GM21529 (cell line): ENCODE measurements around the gene RUSC2.
"Not testable (repeated sequence)": the region's sequence is repeated elsewhere in the genome, so short reads cannot be mapped to it uniquely, and the experiment has no call there.

ENCODE experiments used
- ATAC-seq: cut with Tn5 transposase; IDR thresholded peaks from one replicate; pipeline ENCODE4 v1.9.1; 2021; ENCODE audit not compliant: unreplicated experiment

The RUSC2 gene, protein sequence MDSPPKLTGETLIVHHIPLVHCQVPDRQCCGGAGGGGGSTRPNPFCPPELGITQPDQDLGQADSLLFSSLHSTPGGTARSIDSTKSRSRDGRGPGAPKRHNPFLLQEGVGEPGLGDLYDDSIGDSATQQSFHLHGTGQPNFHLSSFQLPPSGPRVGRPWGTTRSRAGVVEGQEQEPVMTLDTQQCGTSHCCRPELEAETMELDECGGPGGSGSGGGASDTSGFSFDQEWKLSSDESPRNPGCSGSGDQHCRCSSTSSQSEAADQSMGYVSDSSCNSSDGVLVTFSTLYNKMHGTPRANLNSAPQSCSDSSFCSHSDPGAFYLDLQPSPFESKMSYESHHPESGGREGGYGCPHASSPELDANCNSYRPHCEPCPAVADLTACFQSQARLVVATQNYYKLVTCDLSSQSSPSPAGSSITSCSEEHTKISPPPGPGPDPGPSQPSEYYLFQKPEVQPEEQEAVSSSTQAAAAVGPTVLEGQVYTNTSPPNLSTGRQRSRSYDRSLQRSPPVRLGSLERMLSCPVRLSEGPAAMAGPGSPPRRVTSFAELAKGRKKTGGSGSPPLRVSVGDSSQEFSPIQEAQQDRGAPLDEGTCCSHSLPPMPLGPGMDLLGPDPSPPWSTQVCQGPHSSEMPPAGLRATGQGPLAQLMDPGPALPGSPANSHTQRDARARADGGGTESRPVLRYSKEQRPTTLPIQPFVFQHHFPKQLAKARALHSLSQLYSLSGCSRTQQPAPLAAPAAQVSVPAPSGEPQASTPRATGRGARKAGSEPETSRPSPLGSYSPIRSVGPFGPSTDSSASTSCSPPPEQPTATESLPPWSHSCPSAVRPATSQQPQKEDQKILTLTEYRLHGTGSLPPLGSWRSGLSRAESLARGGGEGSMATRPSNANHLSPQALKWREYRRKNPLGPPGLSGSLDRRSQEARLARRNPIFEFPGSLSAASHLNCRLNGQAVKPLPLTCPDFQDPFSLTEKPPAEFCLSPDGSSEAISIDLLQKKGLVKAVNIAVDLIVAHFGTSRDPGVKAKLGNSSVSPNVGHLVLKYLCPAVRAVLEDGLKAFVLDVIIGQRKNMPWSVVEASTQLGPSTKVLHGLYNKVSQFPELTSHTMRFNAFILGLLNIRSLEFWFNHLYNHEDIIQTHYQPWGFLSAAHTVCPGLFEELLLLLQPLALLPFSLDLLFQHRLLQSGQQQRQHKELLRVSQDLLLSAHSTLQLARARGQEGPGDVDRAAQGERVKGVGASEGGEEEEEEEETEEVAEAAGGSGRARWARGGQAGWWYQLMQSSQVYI (N-terminal part only)

DNA sequence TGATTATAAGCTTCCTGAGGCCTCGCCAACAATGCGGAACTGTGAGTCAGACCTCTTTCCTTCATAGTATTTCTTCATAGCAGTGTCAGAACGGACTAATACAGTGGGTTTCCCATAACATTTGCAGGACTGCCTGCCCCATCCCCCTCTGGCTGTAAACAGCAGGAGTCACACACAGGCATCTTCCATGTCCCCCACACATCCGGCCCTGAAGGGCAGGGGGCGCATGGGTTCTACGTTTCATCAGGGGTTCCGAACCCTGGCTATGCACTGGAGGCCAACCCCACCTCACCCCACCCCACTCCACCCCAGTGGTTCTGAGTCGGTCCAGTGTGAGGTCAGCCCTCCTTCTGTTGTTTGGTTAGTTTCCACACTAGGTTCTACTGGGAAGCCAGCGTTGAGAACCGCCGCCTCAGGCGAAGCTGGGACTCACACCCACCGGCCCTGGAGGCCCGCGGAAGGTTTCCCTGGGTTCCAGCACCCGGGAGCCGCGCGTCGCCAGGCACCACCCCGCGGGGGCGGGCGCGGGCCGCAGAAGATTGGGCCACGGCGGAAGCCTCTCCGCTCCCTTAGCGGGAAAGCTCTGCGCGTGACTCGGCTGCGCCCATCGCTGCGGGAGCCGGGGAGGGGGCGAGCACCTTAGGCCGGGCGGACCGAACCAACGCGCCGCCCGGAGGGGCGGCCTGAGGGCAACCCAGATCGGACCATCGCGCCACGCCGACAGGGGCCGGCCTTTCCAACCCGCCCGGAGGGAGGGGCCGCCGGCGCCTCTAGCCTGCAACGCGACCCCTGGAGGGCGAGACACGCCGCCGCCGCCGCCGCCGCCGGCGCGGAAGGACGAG, at the start of gene RUSC2:
TSS of gene RUSC2 (plus strand) at position 799 of the 842 bp plus-strand sequence. CDS start 56,411 bp downstream, outside the sequence.
- ATAC-seq, result peak; percentile 53

DNA sequence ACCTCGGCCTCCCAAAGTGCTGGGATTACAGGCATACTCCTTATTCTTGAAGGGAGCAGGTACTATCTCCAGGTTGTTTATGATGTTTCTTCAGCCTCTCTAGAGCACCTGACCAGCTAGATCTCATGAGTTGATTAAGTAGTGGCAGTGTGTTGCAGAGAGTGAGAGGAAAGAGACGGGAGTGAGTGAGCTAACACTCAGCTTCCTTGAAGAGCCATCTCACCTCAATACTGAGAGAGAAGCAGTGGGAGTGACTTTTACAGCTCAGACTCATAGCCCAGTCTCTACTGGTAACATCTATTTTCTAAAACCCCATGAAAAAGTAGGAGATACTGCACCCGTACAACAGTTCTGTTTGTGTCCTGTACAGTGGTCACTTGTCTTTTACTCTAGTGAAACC, 43.9 kb upstream of the RUSC2 start:
- no peak for ATAC-seq

DNA sequence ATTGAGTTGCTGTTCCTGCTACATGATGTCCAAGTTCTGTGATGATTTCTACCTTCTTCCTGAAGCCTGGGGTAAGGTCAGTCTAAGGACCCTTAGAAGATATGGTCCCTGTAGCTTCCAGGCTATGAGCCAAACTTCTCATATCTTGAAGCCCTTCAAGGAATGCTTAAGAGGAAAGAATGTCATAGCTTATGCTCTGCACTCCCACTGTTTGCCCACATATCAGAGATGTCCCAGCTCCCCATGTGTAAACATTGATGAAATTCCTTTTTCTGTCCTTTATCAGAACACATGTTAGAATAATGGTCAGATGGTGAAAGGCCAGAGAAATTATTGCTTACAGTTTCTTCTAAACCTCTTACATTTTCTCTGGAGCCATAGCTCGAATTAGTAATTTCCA, 41.4 kb upstream of the RUSC2 start:
- ATAC-seq, result no peak

DNA sequence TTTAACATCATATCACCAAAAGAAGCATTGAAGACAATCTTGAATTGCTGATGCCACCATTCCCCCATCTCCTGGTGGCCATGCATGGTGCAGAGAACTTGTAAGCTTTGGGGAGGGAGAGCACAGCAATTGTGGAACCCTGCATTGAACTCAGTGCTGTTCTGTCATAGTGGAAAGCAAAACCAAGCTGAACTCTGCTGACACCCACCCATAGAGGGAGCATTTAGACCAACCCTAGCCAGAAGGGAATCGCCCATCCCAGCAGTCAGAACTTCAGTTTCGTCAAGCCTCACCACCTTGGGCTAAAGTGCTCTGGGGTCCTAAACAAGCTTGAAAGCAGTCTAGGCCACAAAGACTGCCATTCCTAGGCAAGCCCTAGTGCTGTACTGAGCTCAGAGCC, 37.4 kb upstream of the RUSC2 start:
- no peak for ATAC-seq

DNA sequence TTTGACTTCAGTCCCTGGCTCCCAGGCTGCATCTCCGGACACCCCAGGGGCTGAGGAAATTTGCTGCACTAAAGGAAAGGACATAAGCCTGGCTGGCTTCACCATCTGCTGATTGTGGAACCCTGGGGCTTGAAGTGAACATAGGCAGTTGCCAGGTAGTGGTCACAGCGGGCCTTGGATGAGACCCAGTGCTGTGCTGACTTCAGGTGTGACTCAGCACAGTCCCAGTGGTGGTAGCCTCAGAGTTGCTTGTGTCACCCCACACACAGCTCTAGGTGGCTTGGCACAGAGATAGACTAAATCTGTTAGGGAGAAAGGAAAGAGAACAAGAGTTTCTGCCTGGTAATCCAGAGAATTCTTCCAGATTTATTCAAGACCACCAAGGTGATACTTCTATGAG, 36.1 kb upstream of the RUSC2 start:
- no peak for ATAC-seq

DNA sequence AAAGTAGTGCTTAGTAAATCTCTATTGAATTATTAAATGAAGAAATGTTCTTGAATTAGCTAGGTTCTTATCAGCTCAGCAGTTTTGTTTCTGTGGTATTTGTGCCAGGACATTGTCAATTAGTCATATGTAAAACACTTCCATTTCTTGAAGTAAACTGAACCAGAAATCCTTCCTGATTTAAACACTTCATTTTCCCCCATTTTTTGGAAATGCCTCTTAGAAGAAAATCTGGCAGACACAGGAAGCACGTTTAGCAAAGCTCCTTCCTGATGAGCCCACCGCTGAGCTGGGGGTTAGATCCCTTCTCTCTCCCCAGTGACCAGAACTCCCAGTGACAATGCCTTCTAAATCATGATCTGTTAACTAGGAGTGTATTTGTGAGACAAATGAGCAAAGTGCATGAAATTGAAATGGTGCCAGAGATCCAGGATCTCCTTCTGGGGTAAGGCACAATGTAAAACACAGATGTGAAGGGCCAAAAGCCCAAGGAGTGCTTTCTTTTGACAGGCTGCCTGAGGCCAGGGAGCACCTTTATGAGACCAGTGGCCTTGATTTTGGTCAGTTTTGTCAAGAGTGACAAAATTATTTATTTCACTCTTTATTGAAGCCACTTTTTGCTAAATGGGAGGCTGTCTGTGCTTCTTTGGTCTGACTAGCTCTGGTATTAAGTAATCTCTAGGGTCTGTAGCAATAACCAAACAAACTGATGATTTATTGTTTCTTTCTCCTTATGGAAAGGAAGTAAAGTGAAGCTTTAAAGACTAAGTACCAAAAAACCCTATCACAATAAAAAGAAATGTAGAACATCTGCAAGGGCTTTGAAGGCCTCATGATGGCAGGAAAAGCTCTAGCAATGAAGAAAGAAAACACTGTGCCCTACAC, 25.5 kb upstream of the RUSC2 start:
- no peak for ATAC-seq

DNA sequence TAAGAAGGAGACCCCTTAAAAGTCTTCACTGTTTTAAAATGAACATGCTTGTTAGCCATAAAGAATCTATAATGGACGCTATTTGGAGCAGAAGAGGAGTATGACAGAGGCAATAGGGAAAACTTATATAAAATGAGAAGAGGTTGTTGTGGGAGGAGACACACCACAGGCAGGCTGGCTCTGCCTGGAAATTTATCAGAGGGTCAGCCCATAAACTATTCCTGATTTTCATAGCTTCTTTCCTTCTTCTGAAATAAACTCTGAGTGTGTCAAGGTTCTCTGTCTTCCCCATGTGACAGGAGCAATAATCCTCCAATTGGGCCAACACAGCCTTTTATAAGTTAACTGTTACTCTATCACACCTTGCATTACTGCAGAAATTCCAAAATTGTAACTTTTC, 19.6 kb upstream of the RUSC2 start:
- no peak for ATAC-seq

DNA sequence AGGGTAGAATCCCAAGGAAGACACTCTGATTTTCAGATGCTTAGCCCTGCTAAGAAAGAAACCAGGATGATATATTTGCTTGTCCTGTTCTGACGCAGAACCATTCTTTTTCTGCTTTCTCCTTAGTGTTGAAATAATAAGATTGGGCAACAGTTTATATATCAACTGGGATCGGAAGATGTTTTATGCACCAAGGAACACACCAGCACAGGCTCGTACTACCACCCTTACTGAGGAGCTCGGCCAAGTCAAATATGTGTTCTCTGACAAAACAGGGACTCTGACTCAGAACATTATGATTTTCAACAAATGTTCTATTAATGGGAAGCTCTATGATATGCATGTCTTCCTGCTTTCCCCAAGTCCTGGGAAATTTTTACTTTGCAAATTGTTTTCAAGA, 19.0 kb upstream of the RUSC2 start:
- ATAC-seq, result no peak

DNA sequence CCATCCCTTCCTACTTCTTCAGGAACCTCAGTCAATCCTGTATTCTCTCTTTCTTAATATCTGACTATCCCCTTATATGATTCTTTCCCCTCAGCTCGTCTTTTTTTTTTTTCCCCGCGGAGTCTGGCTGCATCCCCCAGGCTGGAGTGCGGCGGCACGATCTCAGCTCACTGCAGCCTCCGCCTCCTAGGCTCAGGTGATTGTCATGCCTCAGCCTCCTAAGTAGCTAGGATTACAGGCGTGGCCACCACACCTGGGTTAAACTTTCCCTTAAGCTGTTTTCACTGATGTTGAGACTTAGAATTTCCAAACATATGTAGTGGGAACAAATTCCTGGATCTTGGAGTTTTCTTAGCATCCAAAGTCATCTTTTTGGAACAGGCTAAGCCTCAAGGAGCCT, 13.3 kb upstream of the RUSC2 start:
- ATAC-seq, result no peak

DNA sequence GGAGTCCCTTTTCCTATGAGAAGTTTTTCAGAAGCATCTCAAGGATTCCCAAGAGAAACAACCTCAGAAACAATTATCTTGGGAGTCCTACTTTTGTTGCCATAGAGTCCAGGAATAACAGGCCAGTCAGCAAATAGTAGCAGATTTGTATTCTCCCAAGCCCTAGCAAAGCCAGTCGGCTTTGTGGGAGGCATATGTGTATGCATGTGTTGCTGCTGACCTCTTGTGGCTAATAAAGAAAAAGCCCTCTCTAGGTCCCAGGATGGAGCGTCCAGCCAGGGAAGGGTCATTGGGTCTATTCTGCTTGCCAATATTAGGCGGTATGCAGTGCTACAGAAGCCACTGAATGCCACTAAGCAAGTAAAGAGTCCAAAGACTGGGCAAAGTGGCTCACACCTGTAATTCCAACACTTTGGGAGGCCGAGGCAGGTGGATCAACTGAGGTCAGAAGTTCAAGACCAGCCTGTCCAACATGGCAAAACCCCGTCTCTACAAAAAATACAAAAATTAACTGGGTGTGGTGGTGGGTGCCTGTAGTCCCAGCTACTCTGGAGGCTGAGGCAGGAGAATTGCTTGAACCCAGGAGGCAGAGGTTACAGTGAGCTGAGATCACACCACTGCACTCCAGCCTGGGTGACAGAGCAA, 12.6 kb upstream of the RUSC2 start:
- not testable (repeated sequence) for ATAC-seq

DNA sequence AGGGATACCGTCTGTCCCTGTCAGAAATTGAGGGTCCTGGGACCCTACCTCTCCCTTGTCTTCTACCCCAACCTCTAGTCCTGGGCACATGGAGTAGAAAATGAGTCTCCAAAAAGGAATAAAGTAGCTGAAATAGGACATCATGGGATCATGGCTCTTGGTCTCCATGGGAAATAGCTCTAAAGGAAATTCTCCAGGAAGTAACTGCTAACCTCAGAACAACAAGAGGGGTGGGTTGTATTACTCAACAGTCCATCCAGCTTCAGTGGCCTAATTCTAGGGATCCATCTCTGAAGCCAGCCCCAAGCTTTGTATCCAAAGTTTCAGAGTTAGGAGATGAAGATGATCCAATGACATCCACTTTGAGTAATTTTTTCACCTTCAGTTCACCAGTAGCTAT, 11.0 kb upstream of the RUSC2 start:
- ATAC-seq, result no peak

DNA sequence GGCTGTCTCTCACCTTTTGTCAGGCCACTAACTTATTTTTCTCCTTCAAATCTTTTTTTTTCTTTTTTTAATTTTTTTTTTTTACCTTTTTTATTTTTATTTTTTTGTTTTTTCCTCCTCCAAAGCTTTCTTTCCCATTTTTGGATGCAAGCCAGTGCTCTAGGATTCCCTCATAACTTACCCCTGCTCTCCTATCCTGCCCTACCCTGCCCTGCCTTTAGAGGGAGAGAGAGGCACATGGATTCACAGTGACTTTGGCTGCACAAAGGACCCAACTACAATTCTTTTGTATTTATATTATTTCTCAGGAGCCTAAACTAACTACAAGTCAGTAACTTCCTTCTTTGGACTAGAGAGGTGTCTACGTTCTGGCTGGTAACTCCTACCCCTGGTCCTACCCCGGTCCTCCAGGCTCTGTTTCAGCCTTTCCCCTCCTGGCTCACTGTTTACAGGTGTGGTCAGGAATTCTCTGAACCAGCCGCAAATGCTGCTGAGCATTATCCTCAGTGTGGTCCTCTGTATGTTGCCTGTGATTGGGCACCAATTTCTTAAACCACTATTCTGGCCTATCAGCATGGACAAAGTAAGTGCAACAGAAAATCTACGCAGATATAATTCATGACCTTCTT, 8.4 kb upstream of the RUSC2 start:
- ATAC-seq, result no peak

DNA sequence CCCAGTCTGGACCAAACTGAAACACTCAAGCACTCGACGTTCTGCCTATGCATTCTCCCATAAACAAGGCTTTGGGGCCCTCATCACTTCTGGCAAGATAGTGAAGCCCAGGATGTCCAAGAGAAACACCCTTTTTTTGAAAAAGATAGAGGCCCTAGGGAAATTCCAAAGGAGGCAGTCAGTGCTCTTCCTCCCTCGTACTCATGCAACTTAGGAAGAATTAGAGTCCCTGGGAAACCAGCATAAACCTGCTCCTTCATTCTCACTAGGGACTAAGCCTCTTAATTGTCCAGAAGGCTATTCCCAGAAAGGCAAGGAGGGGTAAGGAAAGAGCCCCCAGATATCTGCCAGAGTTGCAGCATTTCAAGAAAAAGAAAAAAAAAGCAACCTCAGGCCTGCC, 7.8 kb upstream of the RUSC2 start:
- ATAC-seq, result no peak

DNA sequence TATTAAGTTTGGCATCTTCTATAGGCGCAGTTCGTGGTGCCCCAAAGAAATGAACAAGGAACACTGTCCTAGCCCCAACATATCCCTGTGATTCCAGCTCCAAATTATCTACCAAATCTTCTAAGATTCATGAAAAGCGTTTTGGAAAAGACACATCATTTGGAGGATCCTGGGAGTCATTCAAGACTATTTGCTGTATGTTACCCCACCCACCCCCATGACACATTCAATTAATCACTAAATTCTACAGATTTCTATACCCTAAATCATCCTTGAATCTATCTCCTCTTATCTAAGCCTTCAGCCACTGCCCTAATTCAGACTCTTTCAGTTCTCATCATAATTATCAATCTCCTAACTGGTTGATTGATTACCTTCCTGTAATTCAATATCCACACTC, 5.5 kb upstream of the RUSC2 start:
- ATAC-seq, result no peak

DNA sequence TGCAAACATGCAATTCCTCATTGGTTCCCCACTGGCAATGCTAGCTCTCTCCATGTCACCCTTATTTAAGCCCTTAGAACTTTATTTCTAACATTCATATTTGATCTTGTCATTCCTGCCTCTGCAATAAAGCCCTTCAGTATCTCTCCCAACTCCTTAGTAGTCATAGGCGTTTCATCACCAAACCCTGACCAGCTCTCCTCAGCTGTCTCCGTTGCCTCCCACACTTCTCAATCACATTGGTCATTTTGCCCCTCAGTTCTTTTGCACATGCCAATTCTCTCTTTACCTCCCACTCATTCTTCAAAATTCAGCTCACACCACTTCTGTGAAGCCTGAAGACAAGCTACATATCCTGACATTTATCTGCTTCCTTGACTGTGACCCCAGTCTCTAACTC, 2.8 kb upstream of the RUSC2 start:
- ATAC-seq, result no peak

DNA sequence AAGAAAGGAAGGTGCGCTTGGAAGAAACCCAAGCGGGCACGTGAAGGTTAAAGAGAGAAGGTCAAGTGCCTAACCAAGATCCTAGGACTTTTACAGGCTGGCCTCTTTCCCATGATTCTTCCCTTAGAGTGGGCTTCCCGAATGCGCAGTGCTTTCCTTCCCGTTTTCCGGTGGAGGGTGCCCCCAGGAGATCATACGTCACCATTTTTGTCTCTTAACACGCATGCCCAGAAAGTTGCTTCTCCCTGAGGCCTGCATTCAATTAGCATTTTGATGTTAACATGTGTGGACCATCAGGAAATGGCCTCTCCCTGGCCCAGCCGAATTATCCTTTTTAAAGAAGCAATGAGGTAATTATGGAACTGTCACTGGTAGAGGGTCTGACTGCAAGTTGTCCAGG, 1.9 kb upstream of the RUSC2 start:
- ATAC-seq, result no peak

DNA sequence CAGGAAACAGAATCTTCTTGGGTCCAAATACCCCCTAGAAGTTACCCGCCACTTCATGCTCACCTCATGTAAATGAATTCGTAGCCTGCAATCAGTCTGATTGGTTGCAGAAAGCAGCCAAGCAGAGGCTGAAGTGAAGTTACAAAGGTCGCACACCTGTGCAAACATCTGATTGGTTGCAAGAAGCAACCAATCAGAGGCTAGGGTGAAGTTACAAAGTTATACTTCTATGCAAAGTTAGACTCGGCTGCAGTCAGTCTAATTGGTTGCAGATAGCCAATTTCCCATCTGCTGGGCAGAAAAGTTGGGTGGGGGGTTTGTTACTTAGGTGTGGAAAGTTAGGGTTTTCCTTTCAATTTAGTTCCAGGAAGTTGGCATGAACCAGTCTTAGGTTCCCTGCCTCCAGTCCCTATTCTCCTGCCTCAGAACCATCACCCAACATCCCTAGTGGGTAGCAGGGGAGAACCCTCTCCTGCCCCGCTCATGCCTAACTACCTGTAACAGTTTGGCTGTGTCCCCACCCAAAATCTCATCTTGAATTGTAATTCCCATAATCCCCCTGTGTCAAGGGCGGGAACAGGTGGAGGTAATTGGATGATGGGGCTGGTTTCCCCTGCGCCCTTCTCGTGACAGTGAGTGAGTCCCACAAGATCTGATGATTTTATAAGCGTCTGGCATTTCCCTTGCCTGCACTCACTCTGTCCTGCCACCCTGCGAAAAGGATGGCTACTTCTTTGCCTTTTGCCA, 1.2 kb upstream of the RUSC2 start:
- ATAC-seq, result no peak
